NCI-H345 treated with DMSO at 0.1 percent for 48 hours (cell line): ENCODE results near the gene LRRC75B.
A peak's percentile ranks its signal among the peaks of the same experiment; 100 is the strongest.

ENCODE experiments used
- DNase-seq: peaks from one replicate; lab custom pipeline; 2025; ENCODE audit not compliant: unreplicated experiment; lab: John Stamatoyannopoulos, UW

LRRC75B gene

GRCh38 chr22:24555165-24556039, 37.5 kb downstream of the LRRC75B start, which contains the start of gene SNRPD3:
SNRPD3 (plus strand) TSS chr22:24555999; CDS start chr22:24557675, 1,676 bp downstream.
- DNase-seq, result peak; percentile 87

GRCh38 chr22:24554313-24555164, 38.3 kb downstream of the LRRC75B start, which contains the start of gene GUCD1:
GUCD1 (minus strand) TSS chr22:24555138; CDS start chr22:24554991, 147 bp downstream.
- no peak for DNase-seq

- DNase-seq, result no peak
Observed at GRCh38 chr22:24553597-24554312, 39.1 kb downstream of the LRRC75B start.

DNA sequence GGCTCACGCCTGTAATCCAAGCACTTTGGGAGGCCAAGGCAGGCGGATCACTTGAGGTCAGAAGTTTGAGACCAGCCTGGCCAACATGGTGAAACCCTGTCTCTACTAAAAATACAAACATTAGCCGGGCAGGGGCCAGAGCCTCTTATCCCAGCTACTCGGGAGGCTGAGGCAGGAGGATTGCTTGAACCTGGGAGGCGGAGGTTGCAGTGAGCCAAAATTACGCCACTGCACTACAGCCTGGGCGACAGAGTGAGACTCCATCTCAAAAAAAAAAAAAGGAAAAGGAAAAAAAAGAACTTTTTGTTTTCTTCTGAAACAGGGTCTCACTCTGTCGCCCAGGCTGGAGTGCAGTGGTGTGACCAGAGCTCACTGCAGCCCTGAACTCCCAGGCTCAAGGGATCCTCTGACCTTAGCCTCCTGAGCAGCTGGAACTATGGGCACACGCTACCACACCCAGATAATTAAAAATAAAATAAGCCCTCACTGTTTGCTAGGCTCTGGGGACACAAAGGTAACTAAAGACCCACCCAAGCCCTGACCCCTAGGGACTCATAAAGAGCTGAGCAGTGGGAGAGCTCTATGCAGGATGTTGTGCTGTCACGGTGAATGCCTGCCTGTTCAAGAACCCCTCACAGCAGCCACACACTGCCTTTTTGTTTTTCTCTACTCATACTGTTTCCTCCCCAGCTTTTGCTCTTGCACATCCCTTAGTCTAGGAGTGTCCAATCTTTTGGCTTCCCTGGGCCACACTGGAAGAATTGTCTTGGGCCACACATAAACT, 40.2 kb downstream of the LRRC75B start:
- peak; percentile 8 for DNase-seq

DNA sequence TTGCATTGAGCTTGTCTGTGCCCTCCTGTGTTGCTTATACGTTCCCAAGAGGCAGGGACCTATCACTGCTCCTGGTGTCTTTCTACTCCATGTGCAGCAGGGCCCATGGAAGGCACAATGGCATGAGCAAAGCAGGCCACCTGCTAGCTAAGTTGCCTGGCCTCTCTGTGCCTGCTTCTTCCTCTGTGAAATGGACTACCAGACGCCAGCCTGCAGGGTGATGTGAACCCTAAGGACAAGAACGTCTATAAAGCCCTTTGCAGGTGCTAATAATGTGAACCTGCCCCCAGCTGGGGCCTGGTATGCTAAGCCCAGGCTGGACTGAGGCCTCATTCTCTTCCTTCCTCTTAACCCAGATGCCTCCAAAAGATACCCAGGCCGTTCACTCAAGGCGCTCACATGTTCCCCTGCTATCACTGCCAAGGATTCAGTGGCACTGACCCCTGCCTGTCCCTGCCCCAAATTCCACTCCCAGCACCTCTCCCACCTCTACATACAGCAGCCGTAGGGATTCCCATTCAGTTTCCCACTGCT, 41.9 kb downstream of the LRRC75B start:
- no peak for DNase-seq

- DNase-seq, result no peak
Observed at GRCh38 chr22:24550028-24550901, 42.6 kb downstream of the LRRC75B start.

GRCh38 chr22:24548812-24549211, 44.1 kb downstream of the LRRC75B start:
- DNase-seq, result no peak

- DNase-seq, result no peak
Observed at GRCh38 chr22:24543679-24544243, 49.1 kb downstream of the LRRC75B start.

GRCh38 chr22:24543185-24543601, 49.7 kb downstream of the LRRC75B start:
- no peak for DNase-seq

GRCh38 chr22:24542641-24543040, 50.2 kb downstream of the LRRC75B start:
- DNase-seq, result no peak

DNA sequence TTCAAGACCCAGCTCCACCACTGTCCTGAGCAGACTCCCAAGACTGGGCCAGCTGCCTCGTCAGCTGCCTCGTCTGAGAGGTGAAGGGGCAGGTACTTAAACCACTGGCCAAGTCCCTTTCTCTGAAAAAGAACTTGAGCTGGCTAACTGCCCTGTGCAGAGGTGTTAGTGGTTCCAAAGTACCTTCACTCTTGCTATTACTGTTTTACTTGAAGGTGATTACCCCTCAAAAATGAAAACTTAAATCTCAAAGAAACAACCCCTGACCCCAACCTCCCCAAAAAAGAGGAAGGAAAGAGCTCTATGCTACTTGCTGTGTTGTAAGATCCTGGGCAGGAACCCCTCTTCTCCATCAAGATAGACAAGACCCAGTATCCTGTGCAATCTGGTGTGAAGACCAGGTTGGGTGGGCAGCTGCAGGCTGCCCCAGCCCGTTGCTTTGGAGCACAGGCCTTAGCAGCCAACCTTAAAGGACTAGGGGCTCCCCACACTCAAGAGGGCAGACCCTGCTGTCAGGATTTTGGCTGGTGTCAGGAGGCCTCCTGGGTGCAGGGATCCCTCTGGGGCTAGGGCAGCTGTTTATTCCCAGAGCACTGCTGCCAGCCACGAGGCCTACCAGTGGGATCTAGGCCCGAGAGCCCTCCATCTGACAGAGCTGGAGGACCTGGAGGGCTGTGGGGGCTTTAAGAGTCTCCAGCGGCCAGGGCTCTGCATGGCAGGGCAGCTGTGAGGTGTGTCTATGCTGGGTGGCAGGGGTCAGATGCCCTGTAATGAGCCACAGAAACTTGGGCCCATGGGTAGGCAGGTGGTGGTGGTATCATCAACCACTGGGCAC, 51.0 kb downstream of the LRRC75B start:
- DNase-seq, result no peak

DNA sequence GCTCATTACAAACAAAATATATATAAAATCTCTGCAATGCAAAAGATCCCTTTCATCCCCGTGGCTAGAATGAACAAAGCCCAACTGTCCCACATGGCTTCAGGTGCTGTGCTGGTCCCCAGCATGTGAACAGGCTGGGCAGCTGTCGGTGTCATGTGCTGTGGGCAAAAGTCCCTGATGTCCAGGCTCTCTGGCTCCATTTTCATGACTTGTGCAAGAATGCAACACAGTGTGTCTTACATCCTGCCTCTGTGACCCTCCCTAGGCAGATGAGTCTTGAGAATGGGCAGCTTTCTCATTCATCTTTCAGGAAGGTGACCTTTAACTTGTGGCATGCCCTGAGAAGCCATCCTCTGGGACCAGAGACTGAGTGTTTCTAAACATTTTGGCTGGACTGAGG, 52.4 kb downstream of the LRRC75B start:
- no peak for DNase-seq

DNA sequence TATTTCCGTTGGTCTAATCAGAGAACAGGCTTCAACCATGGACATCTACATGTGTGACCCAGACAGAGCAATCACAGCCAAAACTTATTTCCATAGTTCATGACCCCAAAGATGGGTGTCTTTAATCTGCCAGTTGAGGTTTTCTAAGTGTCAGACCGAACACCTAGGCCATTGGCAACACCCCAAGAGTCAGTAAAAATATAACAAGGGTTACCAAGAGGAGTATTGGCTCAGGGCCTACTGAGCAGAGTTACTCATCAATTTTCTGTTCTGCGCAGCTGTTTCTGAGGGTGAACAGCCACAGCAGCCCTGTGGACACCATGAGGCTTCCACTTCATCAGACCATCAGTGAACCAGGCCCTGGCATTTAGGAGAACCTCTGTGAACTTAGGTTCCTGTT, 56.8 kb downstream of the LRRC75B start:
- no peak for DNase-seq
